DND-41 (cell line): Measurements from ENCODE around the gene HNRNPDL.

Experiments
- CTCF ChIP-seq: IDR thresholded peaks from 2 replicates; pipeline ENCODE4 v1.5.1; 2012; ENCODE audit warnings: borderline replicate concordance, low read length, moderate library complexity, mild to moderate bottlenecking; ENCODE audit not compliant: poor library complexity, severe bottlenecking; ENCODE audit errors: extremely low read depth
- EZH2 ChIP-seq: IDR thresholded peaks from 3 replicates; pipeline ENCODE4 v1.6.1; 2012; ENCODE audit warnings: borderline replicate concordance, low read depth, mild to moderate bottlenecking, moderate library complexity, low read length, inconsistent platforms; ENCODE audit not compliant: severe bottlenecking

GRCh38 chr4:82381661-82382296 lies 48.5 kb downstream of the HNRNPDL start:
- TF ChIP-seq CTCF = no peak
- no peak for TF ChIP-seq EZH2
